GM12878 (cell line): ENCODE results near the gene OPTC.

Experiments
- CBFB ChIP-seq: IDR thresholded peaks from 2 replicates; pipeline ENCODE4 v1.6.1; 2016; ENCODE audit warnings: antibody characterized with exemption, low read depth
- CHD2 ChIP-seq: IDR thresholded peaks from 2 replicates; pipeline ENCODE4 v1.6.1; 2011; ENCODE audit warnings: low read depth, low read length, improper control_type of control experiment, borderline replicate concordance
- EZH2 ChIP-seq: IDR thresholded peaks from 2 replicates; pipeline ENCODE4 v1.6.1; 2012; ENCODE audit warnings: low read depth, mild to moderate bottlenecking, control low read depth, inconsistent platforms, low read length, borderline replicate concordance; ENCODE audit not compliant: control insufficient read depth
- POLR2A ChIP-seq: IDR thresholded peaks from 2 replicates; pipeline ENCODE4 v1.6.1; 2011; ENCODE audit warnings: low read depth, mild to moderate bottlenecking, low read length
- RCOR1 ChIP-seq: conservative IDR thresholded peaks from 2 replicates; pipeline ENCODE4 v1.6.1; 2012; ENCODE audit warnings: low read depth, low read length, improper control_type of control experiment
- TCF7 ChIP-seq: IDR thresholded peaks from 2 replicates; pipeline ENCODE4 v1.6.1; 2014; ENCODE audit warnings: antibody characterized with exemption, borderline replicate concordance
- ZNF274 ChIP-seq: IDR thresholded peaks from one replicate; pipeline ENCODE4 v1.8.0; 2011; ENCODE audit not compliant: insufficient read length, insufficient read depth
- TF ChIP-seq, protein P1 (sequence below), 3 experiments: IDR thresholded peaks in 2 of 3; conservative IDR thresholded peaks in 1 of 3; 2 replicates each; pipeline ENCODE4 v1.5.1; 2011; ENCODE audit warnings: low read depth in 3 of 3, low read length in 3 of 3, mild to moderate bottlenecking in 3 of 3, control low read depth in 2 of 3, moderate library complexity in 2 of 3, inconsistent platforms in 1 of 3, mixed read lengths in 1 of 3; ENCODE audit not compliant: control insufficient read depth in 2 of 3, insufficient read depth in 1 of 3; ENCODE audit errors: extremely low read depth in 1 of 3

DNA sequence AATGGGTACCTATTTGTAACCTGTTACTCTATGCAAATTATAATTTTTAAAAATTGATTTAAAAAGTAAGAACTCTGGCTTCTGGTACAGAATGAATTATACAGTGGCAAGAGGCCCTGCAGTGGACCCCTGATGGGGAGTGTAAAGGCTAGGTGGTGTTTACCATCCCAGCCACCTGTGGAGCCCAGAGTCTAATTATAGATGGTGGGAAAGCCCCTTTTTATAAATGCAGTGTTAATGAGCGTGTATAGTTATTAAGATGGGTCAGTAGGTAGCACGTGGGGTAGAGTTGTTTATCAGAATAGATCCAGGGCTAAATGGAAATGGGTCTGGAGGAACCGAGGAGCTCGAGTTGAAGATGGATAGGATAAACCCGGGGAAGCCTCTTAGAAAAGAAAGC, 32.2 kb upstream of the OPTC start:
- TF ChIP-seq, protein P1, sequence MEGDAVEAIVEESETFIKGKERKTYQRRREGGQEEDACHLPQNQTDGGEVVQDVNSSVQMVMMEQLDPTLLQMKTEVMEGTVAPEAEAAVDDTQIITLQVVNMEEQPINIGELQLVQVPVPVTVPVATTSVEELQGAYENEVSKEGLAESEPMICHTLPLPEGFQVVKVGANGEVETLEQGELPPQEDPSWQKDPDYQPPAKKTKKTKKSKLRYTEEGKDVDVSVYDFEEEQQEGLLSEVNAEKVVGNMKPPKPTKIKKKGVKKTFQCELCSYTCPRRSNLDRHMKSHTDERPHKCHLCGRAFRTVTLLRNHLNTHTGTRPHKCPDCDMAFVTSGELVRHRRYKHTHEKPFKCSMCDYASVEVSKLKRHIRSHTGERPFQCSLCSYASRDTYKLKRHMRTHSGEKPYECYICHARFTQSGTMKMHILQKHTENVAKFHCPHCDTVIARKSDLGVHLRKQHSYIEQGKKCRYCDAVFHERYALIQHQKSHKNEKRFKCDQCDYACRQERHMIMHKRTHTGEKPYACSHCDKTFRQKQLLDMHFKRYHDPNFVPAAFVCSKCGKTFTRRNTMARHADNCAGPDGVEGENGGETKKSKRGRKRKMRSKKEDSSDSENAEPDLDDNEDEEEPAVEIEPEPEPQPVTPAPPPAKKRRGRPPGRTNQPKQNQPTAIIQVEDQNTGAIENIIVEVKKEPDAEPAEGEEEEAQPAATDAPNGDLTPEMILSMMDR (IDR thresholded peaks at IDR 0.05 in 2 of 3, conservative IDR thresholded peaks at IDR 0.05 in 1 of 3; ENCODE audit: control insufficient read depth in 2 of 3, extremely low read depth in 1 of 3, insufficient read depth in 1 of 3, low read depth in 3 of 3, low read length in 3 of 3), result no peak
- TF ChIP-seq ZNF274 (no peak), CBFB (no peak), EZH2 (no peak), CHD2 (no peak), POLR2A (no peak), RCOR1 (no peak), TCF7 (no peak)
